ENCODE data around the gene LIPK.
"Not testable (repeated sequence)": the region's sequence is repeated elsewhere in the genome, so short reads cannot be mapped to it uniquely, and the experiment has no call there.

The LIPK gene

GRCh38 chr10:88721392-88721791 is 15.3 kb downstream of the LIPK start:
- DNase-seq, result no peak

- no peak for DNase-seq
These were observed 19.7 kb downstream of the LIPK start for GRCh38 chr10:88725798-88726197.

- DNase-seq, result no peak
These were observed 22.2 kb downstream of the LIPK start for GRCh38 chr10:88728107-88728763.

DNA sequence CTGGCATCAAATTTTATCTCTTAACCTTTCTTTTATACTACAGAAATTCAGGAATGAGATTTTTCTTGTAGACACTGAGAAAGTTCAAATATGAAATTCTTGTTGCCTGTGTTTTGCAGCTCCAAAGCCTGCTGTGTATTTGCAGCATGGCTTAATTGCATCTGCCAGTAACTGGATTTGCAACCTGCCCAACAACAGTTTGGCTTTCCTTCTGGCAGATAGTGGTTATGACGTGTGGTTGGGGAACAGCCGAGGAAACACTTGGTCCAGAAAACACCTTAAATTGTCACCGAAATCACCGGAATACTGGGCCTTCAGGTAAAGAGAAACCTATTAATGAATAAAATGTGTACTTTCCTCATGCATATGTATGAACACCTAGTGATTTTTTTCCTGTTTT is 24.8 kb downstream of the LIPK start:
- no peak for DNase-seq

DNA sequence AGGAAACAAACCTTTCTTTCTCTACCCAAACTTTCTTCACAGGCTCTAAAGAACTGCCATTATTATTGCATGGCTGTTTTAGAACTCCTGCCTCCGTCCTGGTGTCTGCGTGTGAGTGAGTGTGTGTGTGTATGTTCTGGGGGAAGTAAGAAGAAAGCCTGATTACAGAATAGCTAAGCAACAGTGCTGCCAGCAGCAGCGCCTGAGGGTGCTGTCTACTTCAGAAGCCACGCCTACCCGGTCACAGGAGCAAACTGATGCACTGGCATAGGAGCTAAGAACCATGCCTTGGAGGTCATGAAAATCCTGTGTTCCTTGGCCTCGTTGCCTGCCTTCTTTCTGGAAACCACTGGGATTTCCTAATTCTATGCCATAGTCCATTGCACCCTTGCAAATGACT is 25.2 kb downstream of the LIPK start:
- DNase-seq, result no peak

- DNase-seq, result no peak
These were observed 27.2 kb downstream of the LIPK start for GRCh38 chr10:88733215-88733614.

DNA sequence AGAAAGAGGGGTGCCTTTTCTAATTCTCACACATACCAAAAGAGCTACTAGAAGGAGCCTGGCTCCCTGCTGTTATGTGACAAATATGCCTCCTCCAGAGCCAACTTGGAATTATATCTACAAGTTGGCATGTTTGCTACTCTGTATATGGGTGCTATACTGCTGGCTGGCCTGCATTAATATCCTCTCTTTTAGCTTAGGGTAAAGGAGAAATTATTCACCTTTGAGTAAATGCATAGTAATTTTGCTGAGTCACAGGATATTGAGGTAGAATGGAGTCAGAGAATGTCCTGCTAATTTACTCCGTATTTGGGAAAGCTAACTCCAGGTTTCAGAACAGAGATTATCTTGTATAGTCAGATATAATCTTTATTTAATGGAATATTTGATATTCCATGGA is 29.6 kb downstream of the LIPK start:
- DNase-seq, result no peak

DNA sequence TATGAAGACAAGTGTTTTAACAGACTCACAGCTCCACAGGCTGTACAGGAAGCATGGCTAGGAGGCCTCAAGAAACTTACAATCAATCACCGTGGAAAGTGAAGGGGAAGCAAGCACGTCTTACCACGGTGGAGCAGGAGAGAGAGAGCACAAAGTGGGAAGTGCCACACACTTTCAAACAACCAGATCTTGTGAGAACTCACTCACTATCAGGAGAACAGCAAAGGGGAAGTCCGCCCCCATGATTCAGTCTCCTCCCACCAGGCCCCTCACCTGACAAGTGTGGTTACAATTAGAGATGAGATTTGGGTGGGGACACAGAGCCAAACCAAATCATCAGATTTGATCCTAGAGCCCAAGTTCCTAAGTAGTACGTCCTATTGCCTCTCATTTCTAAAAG is 35.9 kb downstream of the LIPK start:
- DNase-seq, result not testable (repeated sequence)

DNA sequence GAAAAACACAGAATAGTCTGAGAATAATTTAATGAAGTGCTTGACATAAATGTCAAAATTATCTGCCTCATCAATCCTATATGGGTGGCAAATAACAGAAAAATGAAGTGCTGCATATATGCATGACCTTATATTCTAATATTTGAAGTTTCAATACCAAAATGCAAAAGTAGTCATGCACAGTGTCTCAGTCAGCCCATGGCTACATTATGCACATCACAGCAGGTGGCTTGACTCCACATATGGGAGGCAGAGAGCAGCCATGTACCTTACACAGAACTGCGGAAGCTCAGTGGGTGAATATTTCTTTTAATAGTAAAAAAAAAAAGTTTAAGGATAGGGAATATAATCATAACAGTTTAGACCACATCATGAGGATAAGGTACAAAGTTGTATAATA is 36.4 kb downstream of the LIPK start:
- no peak for DNase-seq

DNA sequence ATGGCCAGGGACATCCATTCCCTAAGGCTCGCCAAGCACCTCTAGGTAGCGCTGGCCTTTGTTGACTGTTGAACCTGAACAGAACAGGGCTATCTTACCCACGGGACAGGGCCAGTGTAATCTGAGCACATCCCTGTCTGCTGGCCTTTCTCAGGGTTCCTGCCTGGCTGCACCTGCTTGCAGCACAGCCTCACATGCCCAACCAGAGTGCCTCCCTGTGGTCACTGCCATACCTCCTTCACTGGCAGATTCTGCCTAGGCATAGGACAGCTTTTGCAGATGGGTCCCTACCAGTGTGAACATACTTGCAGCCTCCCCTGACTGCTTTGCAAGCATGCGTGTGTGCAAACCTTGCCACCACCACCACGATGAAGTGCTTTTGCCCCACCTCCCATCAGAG is 38.0 kb downstream of the LIPK start:
- DNase-seq, result no peak

GRCh38 chr10:88745633-88746032 is 39.6 kb downstream of the LIPK start:
- no peak for DNase-seq

GRCh38 chr10:88754287-88754686 is 48.2 kb downstream of the LIPK start:
- no peak for DNase-seq

GRCh38 chr10:88755753-88756152 is 49.7 kb downstream of the LIPK start:
- DNase-seq, result no peak

DNA sequence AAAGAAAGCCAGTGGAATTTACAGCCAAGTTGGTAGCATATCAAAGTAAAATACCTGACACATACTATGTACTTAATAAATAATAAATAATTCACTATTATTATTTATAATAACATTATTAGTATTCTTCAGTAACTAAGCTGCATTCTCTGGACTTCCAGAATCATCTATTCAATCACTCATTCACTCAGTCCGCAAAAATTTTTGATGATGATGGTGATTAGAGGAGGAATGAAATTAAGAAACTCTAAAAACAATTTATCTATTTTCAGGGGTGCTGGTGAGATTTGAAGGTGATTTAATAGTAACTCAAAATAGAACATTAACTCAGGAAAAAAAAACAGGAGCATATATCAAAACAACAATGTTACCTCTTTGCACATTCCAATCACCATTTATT is 50.6 kb downstream of the LIPK start:
- DNase-seq, result no peak

DNA sequence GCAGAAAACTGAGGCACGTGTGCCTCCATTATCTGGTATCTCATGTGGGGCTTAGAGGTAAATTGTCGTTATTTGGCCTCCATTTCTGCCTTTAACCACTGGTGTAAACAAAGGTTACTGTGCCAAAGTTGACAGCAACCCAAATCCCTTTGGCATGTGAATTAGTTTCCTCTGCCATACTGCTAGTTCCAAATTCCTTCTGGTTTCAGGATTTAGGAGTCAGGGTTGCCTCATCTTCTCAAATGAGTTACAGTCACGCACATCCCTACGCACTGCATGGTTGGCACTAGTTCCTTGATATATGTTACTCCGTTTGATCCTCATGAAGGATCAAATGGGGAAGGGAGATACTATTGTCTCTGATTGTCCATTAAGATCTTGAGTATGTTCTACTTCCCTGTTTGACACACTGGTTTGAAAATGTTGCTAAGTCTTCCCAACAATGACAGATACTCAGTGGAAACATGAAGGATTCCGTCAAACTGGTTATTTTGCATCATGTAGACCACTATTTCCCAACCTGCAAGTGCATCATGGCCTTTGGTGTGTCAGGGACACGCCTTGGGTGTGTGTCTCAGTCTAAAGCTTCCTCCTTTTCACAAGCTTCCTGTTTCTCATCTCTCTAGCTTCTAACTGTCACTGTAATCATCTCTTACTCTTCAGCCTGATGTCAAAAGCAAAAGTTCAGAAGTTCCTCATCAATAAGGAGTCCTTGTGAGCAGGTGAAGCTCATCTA is 53.5 kb downstream of the LIPK start, which contains the start of gene LIPN:
Gene LIPN, plus strand, starts transcription at position 655 of the 736 bp plus-strand sequence. CDS start 1,386 bp downstream, outside the sequence.
- DNase-seq, result no peak

- no peak for DNase-seq
These were observed 56.9 kb downstream of the LIPK start for GRCh38 chr10:88762906-88763305.

DNA sequence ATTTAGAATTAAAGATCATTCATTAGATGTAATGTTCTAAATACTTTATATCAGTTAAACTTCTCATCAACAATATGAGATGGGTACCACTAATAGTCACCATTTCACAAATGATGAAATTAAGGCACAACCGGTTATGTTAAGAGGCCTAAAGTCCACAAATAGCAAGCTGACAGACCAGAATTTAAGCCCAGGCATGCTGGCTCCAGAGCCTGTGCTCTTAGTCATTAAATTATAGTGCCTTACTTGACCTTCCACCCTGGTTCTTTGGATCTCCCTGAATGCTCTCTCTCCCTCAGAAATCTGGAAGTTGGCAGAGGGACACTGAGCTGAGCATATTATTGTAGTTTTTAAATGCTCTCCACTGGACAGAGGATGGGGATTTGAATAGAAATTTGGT is 57.4 kb downstream of the LIPK start:
- DNase-seq, result no peak

DNA sequence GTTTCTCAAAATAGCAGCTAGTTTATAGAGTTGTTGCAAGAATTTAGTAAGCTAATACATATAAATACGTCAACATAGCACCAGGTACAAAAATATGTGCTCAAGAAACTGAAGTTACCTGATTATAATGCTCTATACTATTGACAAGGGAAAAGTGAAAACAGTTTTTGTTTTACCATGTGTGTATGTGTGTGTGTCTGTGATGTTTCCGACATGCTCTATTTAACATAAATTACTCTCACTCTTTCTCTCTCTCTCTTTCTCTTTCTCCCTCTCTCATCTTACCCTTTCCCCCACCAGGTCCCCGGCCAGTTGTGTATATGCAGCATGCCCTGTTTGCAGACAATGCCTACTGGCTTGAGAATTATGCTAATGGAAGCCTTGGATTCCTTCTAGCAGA is 58.1 kb downstream of the LIPK start:
- no peak for DNase-seq

DNA sequence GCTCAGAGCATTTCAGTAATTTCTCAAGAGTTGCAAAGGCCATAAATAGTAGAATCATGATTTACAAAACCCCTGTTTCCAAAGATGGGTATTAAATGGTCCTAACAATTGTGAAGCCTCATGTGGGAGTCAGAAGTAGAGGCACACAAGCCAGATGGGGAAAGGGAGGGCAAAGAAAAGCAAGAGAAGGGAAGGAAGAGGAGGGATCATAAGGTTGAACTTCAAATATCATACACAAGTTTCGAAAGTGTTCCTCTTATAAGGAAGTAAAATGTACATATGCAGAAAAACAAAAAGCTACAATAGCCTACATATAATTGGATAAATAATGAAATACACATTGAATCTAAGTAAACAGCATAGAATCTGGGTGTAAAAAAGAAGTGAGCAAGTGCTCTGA is 59.8 kb downstream of the LIPK start:
- DNase-seq, result no peak

DNA sequence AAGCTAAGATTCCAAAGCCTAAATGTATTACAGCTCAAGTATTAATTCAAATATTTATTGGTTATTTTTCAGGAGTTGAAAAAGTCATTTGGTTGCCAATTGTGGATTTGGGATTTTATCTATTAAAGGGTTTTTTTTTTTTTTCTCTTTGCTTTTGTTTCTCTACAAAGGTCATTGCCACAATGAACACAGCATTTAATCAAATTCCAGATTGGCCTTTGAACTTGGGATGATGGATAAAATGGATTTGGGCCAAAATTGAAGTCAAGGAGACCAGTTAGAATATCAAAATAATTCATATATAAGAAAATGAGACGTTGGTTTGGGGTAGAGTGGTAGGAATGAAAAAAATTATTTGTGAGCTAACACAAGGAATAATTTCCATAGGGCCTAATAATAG is 63.3 kb downstream of the LIPK start:
- no peak for DNase-seq

DNA sequence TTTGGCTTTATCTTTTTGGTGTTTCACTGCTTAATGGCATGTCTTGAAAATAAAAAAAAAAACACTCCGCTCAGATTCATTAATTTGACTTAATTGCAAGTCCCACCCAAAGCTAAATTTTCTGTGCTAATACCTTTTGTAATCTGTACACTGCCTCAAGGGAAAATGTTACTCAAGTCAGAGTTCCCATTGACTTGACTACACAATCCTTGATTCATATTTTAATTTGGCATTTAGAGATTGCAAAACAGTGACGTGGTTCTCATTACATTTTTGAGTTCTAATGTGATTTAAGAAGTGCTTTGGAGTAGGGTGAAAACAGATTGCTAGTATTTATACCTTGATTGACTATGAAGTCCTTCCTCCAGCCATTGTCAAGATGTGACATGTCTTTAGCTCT is 75.2 kb downstream of the LIPK start:
- no peak for DNase-seq

DNA sequence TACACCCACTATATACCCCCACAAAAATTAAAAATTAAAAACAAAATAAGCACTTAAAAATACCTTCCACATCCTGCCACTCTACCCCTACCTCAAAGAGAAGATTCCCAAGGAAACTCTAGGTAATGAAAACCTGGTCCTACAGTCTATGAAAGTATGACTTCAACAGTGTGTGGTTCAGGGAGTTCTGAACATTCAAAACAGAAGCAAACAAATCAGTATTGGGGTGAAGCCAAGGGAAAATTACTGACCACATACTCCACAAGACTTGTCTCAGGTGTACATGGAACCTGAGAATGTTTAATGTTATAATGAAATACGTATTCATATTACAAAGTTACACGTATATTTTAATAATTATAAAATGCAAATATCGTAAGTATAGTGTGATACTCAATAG is 76.2 kb downstream of the LIPK start:
- DNase-seq, result no peak

DNA sequence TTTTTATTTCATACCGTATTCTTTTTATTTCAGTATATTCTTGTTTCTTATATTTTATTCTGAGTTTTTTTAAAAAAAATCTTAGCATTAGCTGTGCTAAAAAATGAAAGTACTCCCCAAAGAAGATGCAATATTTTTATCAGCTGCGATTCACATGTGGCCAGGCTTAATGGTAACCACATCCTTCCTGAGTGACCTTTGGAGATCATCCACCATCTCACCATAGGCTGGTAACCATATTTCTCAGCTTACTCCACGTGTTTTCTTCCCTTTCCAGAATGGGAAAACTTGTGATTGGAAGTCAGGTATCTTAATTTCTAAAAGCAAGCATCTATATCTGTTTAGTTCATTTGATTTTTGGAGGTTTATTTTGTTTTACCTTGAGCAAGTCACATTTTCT is 77.7 kb downstream of the LIPK start:
- DNase-seq, result no peak

DNA sequence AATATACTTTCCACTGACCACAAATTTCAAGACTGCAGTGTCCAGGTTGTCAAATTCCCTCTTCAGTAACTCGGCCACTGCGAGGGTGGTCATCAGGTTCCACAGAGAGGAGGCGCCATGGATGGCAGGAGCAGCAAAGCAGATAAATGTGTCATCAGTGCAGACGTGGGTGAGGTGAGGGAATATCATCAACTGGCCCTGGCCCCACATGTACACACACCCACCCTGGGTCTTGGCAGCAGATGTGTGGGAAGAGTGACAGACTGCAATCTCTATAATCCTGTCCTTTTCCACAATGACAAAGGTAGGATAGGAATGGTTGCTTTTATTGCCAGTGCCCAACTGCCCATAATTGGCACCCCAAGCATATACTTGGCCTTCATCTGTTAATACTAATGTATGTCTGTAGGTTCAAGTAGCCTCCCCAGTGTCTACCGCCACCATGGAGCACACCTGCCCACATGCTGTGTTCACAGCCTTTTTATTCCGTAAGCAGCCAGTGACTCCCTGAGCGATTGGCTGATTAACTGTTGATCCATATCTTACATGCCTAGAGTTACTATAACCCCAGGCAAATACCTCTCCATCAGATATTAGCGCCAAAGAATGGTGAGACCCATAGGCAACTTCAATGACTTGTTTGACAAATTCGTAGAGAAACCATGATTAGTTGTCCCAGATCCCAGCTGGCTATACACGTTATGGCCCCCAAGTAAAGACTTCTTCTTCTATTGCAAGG is 80.2 kb downstream of the LIPK start:
- no peak for DNase-seq
